ENCODE results near the gene MARK3. TPM values are rescaled to one million over a fixed set of nuclear protein-coding genes. Genes with fewer than 3 reads are reported as not detected.

MARK3 gene
- total RNA-seq, 1 donor from 2014 or later, result 105 TPM

- H3K9me3 ChIP-seq, result no peaks in the 10 kb centered on the region
- H3K4me3 ChIP-seq, result no peak overlapping the region
- intact Hi-C loops (cut with DNase I), result no loop called here
- DNase-seq (no peak), ATAC-seq (peak; percentile 20)
- TF ChIP-seq CTCF (IDR thresholded peaks at IDR 0.05), result no peak
- H3K27ac ChIP-seq, result peak overlapping the region; percentile 26
- peaks cover 14% of the 10 kb centered on the region for H3K36me3 ChIP-seq
- no peaks in the 10 kb centered on the region for H3K27me3 ChIP-seq
- peaks cover 87% of the 10 kb centered on the region for H3K4me1 ChIP-seq
Observed at GRCh38 chr14:103401223-103402214, 16.3 kb downstream of the MARK3 start.

- Histone ChIP-seq H3K36me3 (peaks cover 25% of the 10 kb centered on the region), H3K27ac (no peak overlapping the region), H3K4me1 (peaks cover 88% of the 10 kb centered on the region), H3K9me3 (no peaks in the 10 kb centered on the region), H3K27me3 (no peaks in the 10 kb centered on the region), H3K4me3 (no peak overlapping the region)
- ATAC-seq (no peak), DNase-seq (no peak)
- intact Hi-C loops (cut with DNase I), result no loop called here
- TF ChIP-seq CTCF (IDR thresholded peaks at IDR 0.05), result no peak
Observed at GRCh38 chr14:103402695-103403094, 17.5 kb downstream of the MARK3 start.

GRCh38 chr14:103404032-103404918 lies 19.1 kb downstream of the MARK3 start:
- peak overlapping the region; percentile 11 for H3K4me3 ChIP-seq
- intact Hi-C loops (cut with DNase I), result no loop called here
- peak overlapping the region; percentile 74 for H3K27ac ChIP-seq
- no peak for TF ChIP-seq CTCF (IDR thresholded peaks at IDR 0.05)
- H3K9me3 ChIP-seq, result no peaks in the 10 kb centered on the region
- peaks cover 86% of the 10 kb centered on the region for H3K4me1 ChIP-seq
- no peak for DNase-seq
- H3K36me3 ChIP-seq, result peaks cover 30% of the 10 kb centered on the region
- H3K27me3 ChIP-seq, result no peaks in the 10 kb centered on the region
- ATAC-seq, result peak; percentile 86

- DNase-seq, result no peak
- Histone ChIP-seq H3K36me3 (peaks cover 30% of the 10 kb centered on the region), H3K4me3 (peak overlapping the region; percentile 0), H3K27me3 (no peaks in the 10 kb centered on the region), H3K9me3 (no peaks in the 10 kb centered on the region), H3K27ac (peak overlapping the region; percentile 76), H3K4me1 (peaks cover 85% of the 10 kb centered on the region)
- intact Hi-C loops (cut with DNase I), result no loop called here
- no peak for TF ChIP-seq CTCF (IDR thresholded peaks at IDR 0.05)
- peak; percentile 91 for ATAC-seq
Observed at GRCh38 chr14:103404920-103405319, 19.7 kb downstream of the MARK3 start.

- H3K36me3 ChIP-seq, result peaks cover 45% of the 10 kb centered on the region
- no peaks in the 10 kb centered on the region for H3K27me3 ChIP-seq
- H3K4me1 ChIP-seq, result peaks cover 55% of the 10 kb centered on the region
- ATAC-seq (peak; percentile 10), DNase-seq (no peak)
- intact Hi-C loops (cut with DNase I), result no loop called here
- no peak for TF ChIP-seq CTCF (IDR thresholded peaks at IDR 0.05)
- H3K4me3 ChIP-seq, result no peak overlapping the region
- H3K27ac ChIP-seq, result peak overlapping the region; percentile 25
- H3K9me3 ChIP-seq, result no peaks in the 10 kb centered on the region
Observed at GRCh38 chr14:103408491-103409155, 23.4 kb downstream of the MARK3 start.

Data from upper lobe of right lung (tissue), 1 donor.